HG02884 (cell line): ENCODE results near the gene IGF2R.
"Not testable (repeated sequence)": the region's sequence is repeated elsewhere in the genome, so short reads cannot be mapped to it uniquely, and the experiment has no call there.

Source experiments
- ATAC-seq: cut with Tn5 transposase; IDR thresholded peaks from one replicate; pipeline ENCODE4 v1.9.1; 2021; ENCODE audit warnings: mild to moderate bottlenecking, moderate library complexity; ENCODE audit not compliant: unreplicated experiment

IGF2R gene

GRCh38 chr6:159996087-159996622 is 27.3 kb downstream of the IGF2R start:
- no peak for ATAC-seq

GRCh38 chr6:159996626-159997497 is 28.0 kb downstream of the IGF2R start:
- ATAC-seq, result no peak

GRCh38 chr6:159997498-159998101 is 28.7 kb downstream of the IGF2R start:
- no peak for ATAC-seq

GRCh38 chr6:159998538-159998937 is 29.7 kb downstream of the IGF2R start:
- no peak for ATAC-seq

- ATAC-seq, result no peak
These were observed 30.4 kb downstream of the IGF2R start for GRCh38 chr6:159999240-159999671.

GRCh38 chr6:160000280-160000704 is 31.4 kb downstream of the IGF2R start:
- no peak for ATAC-seq

- ATAC-seq, result not testable (repeated sequence)
These were observed 32.1 kb downstream of the IGF2R start for GRCh38 chr6:160000893-160001427.

GRCh38 chr6:160002882-160003281 is 34.0 kb downstream of the IGF2R start:
- ATAC-seq, result no peak

- no peak for ATAC-seq
These were observed 35.1 kb downstream of the IGF2R start for GRCh38 chr6:160004018-160004417.

- ATAC-seq, result no peak
These were observed 35.7 kb downstream of the IGF2R start for GRCh38 chr6:160004419-160005175.

- no peak for ATAC-seq
These were observed 36.3 kb downstream of the IGF2R start for GRCh38 chr6:160005211-160005610.

GRCh38 chr6:160005861-160006540 is 37.1 kb downstream of the IGF2R start:
- ATAC-seq, result no peak

GRCh38 chr6:160007145-160007544 is 38.3 kb downstream of the IGF2R start:
- ATAC-seq, result no peak

GRCh38 chr6:160007611-160008010 is 38.7 kb downstream of the IGF2R start:
- ATAC-seq, result no peak

- ATAC-seq, result no peak
These were observed 41.2 kb downstream of the IGF2R start for GRCh38 chr6:160010067-160010466.

- ATAC-seq, result no peak
These were observed 45.3 kb downstream of the IGF2R start for GRCh38 chr6:160013987-160014868.

- ATAC-seq, result no peak
These were observed 45.9 kb downstream of the IGF2R start for GRCh38 chr6:160014869-160015182.

- ATAC-seq, result no peak
These were observed 47.1 kb downstream of the IGF2R start for GRCh38 chr6:160015778-160016684.

- no peak for ATAC-seq
These were observed 53.2 kb downstream of the IGF2R start for GRCh38 chr6:160022101-160022500.
